A673 (cell line): ENCODE data around the gene MROH9. TPM values are rescaled to one million over a fixed set of nuclear protein-coding genes. Genes with fewer than 3 reads are reported as not detected.

Experiments
- BruUV-seq: library from RNA; stranded (reverse); fragments of 400-500 nt; replicated peaks from 2 replicates; lab custom pipeline; 2021; lab: Mats Ljungman, UMichigan
- CTCF ChIA-PET: fragments of 300-600 bp; sonication (Branson Sonifier 250); formaldehyde crosslinking; loops from one replicate; lab custom pipeline; 2022; ENCODE audit warnings: antibody characterized with exemption; lab: Charles Lee
- POLR2A ChIA-PET: fragments of 300-600 bp; sonication (Branson Sonifier 250); formaldehyde crosslinking; loops from one replicate; lab custom pipeline; 2022; ENCODE audit warnings: antibody characterized with exemption; ENCODE audit not compliant: low non-redundant PET; lab: Charles Lee
- DNase-seq: peaks from one replicate; pipeline ENCODE4 v3.0.0-alpha.2; 2015; ENCODE audit warnings: low spot score
- H3K27ac ChIP-seq: fragments of 200-600 bp; sonication (generic); 2 replicates; pipeline ENCODE4 v1.5.1; 2016; ENCODE audit warnings: mixed run types, low read depth, mild to moderate bottlenecking, mixed read lengths, antibody characterized with exemption, low read length; ENCODE audit not compliant: poor library complexity, severe bottlenecking
- H3K27me3 ChIP-seq: fragments of 200-600 bp; sonication (generic); replicated peaks from 2 replicates; pipeline ENCODE4 v1.6.1; 2017; ENCODE audit warnings: mixed run types, low read depth, mild to moderate bottlenecking, mixed read lengths, antibody characterized with exemption, low read length; ENCODE audit not compliant: insufficient read depth, poor library complexity
- H3K36me3 ChIP-seq: fragments of 200-600 bp; sonication (generic); 2 replicates; pipeline ENCODE4 v1.6.1; 2016; ENCODE audit warnings: mixed run types, mild to moderate bottlenecking, mixed read lengths, antibody characterized with exemption, low read length; ENCODE audit not compliant: insufficient read depth, poor library complexity, severe bottlenecking
- H3K4me1 ChIP-seq: fragments of 200-600 bp; sonication (generic); 2 replicates; pipeline ENCODE4 v1.6.1; 2017; ENCODE audit warnings: mixed run types, mild to moderate bottlenecking, mixed read lengths, antibody characterized with exemption, low read length; ENCODE audit not compliant: insufficient read depth, poor library complexity, severe bottlenecking
- H3K4me3 ChIP-seq: fragments of 200-600 bp; sonication (generic); 2 replicates; pipeline ENCODE4 v1.5.1; 2016; ENCODE audit warnings: low read depth, mixed run types, mild to moderate bottlenecking, mixed read lengths, low read length; ENCODE audit not compliant: poor library complexity, severe bottlenecking
- H3K9me3 ChIP-seq: fragments of 200-600 bp; sonication (generic); 2 replicates; pipeline ENCODE4 v1.6.1; 2016; ENCODE audit warnings: mixed run types, low read depth, mild to moderate bottlenecking, mixed read lengths, antibody characterized with exemption, low read length; ENCODE audit not compliant: poor library complexity, severe bottlenecking
- CTCF ChIP-seq: fragments of 300-800, 200-600 bp; sonication (generic); conservative IDR thresholded peaks from 2 replicates; pipeline ENCODE4 v1.5.1; 2017; ENCODE audit warnings: low read depth, mild to moderate bottlenecking, antibody characterized with exemption, low read length, moderate library complexity, mixed read lengths
- EZH2 ChIP-seq: fragments of 200-600 bp; sonication (generic); IDR thresholded peaks from 2 replicates; pipeline ENCODE4 v1.6.1; 2017; ENCODE audit warnings: borderline replicate concordance, low read depth, mild to moderate bottlenecking, mixed read lengths, antibody characterized with exemption, low read length; ENCODE audit not compliant: poor library complexity, severe bottlenecking
- intact Hi-C: fragments of 100-400 bp; cut with micrococcal nuclease; formaldehyde crosslinking; loops from one replicate; pipeline ENCODE4 v1.10.0; 2022; ENCODE audit not compliant: unreplicated experiment
- total RNA-seq: library from RNA; stranded (reverse); gene quantifications from 2 replicates; pipeline ENCODE4 v1.2.3, GENCODE V29; 2021

Gene MROH9
- total RNA-seq, 1 experiment from 2014 or later, result not detected

DNA sequence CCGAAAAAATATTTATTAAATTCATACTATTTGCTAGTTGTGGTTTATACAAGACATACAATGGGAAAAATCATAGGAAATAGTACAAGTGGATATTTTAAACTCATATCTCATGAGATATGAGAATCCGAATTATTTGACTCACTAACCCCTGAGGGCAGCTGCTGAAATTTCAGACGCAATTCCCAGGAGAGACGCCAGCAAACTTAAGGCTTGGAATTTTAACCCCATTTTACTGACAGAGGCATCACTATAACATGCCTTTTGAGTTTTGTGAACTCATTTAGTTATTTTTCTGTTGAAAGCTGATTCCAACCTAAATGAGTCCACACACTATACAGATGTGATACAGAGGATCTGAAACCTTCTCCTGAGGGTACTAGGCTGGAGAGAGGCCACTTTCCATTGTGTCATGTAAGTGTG lies 5.9 kb upstream of the MROH9 start:
- DNase-seq, result no peak
- no peak for TF ChIP-seq CTCF
- TF ChIP-seq EZH2, result no peak
- Histone ChIP-seq H3K9me3 (no peaks in the 10 kb centered on the region), H3K27me3 (peaks cover 8% of the 10 kb centered on the region), H3K4me1 (no peaks in the 10 kb centered on the region), H3K4me3 (no peak overlapping the region), H3K36me3 (no peaks in the 10 kb centered on the region), H3K27ac (no peak overlapping the region)
- intact Hi-C loops, result loop anchor here (5.0 kb wide), 2 partner anchors 237 to 917 kb away; no protein-coding TSS in a partner anchor
- no TSS peak for BruUV-seq
- CTCF ChIA-PET, result interaction anchor here (0.7 to 1.7 kb wide), 4 partner anchors 38 to 384 kb away, joined by 3 to 5 read pairs (median 3); partner anchors contain the start of gene FMO4
- POLR2A ChIA-PET, result no interaction called here

- H3K4me3 ChIP-seq, result no peak overlapping the region
- BruUV-seq, result no TSS peak
- peak; percentile 71 for DNase-seq
- no peaks in the 10 kb centered on the region for H3K4me1 ChIP-seq
- H3K27me3 ChIP-seq, result peaks cover 8% of the 10 kb centered on the region
- CTCF ChIA-PET, result interaction anchor here (0.7 to 1.7 kb wide), 4 partner anchors 37 to 384 kb away, joined by 3 to 5 read pairs (median 3); partner anchors contain the start of gene FMO4
- no peaks in the 10 kb centered on the region for H3K36me3 ChIP-seq
- POLR2A ChIA-PET, result no interaction called here
- H3K27ac ChIP-seq, result no peak overlapping the region
- intact Hi-C loops, result loop anchor here (5.0 kb wide), 2 partner anchors 238 to 918 kb away; no protein-coding TSS in a partner anchor
- no peak for TF ChIP-seq EZH2
- peak; percentile 77 for TF ChIP-seq CTCF
- H3K9me3 ChIP-seq, result no peaks in the 10 kb centered on the region
Measured at GRCh38 chr1:170929835-170930554, 5.3 kb upstream of the MROH9 start.

DNA sequence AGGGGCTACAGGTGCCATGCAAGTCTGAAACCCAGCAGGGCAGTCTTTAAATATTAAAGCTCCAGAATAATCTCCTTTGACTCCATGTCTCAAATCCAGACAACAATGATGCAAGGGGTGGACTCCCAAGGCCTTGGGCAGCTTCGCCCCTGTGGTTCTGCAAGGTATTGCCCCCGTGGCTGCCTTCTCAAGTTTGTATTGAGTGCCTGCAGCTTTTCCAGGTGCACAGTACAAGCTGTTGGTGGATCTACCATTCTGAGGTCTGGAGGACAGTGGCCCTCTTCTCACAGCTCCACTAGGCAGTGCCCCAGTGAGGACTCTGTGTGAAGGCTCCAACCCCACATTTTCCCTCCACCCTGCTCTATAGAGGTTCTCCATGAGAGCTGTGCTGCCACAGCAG lies 3.7 kb upstream of the MROH9 start:
- BruUV-seq, result no TSS peak
- ChIA-PET CTCF (no interaction called here), POLR2A (no interaction called here)
- H3K27me3 ChIP-seq, result peaks cover 8% of the 10 kb centered on the region
- no peaks in the 10 kb centered on the region for H3K4me1 ChIP-seq
- no peaks in the 10 kb centered on the region for H3K9me3 ChIP-seq
- intact Hi-C loops, result no loop called here
- TF ChIP-seq EZH2 (no peak), CTCF (no peak)
- no peaks in the 10 kb centered on the region for H3K36me3 ChIP-seq
- no peak for DNase-seq
- H3K4me3 ChIP-seq, result no peak overlapping the region
- no peak overlapping the region for H3K27ac ChIP-seq
